LNCaP clone FGC (cell line): ENCODE data around the gene EVPLL.
"Not testable (repeated sequence)": the region's sequence is repeated elsewhere in the genome, so short reads cannot be mapped to it uniquely, and the experiment has no call there.

Source experiments
- DNase-seq: peaks from one replicate; pipeline ENCODE4 v3.0.0-alpha.2; 2011; ENCODE audit warnings: low read depth
- H3K4me3 ChIP-seq: 2 replicates; pipeline ENCODE4 v1.5.1; 2011; ENCODE audit warnings: mild to moderate bottlenecking, low read depth, low read length, control low read depth

EVPLL gene

GRCh38 chr17:18403604-18404003, 26.0 kb downstream of the EVPLL start:
- not testable (repeated sequence) for DNase-seq, H3K4me3 ChIP-seq

- not testable (repeated sequence) for DNase-seq, H3K4me3 ChIP-seq
These were observed 31.3 kb downstream of the EVPLL start for GRCh38 chr17:18408906-18409305.

DNA sequence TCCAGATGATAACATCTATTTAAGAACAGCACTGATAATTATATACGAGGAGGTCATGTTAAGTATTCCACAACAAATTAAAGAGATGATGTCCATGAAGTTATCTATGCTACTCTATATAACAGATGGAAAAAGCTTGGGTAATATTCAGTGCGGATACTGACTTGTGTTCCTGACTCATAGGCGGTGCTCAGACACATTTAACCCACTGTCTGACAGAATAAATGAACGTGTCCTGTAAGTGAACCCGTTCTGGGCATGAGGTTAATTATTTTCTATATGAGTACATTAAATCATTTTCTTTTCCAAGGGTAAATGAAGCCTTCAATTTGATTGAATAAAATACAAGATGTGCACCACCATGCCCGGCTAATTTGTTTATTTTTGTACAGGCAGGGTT, 31.7 kb downstream of the EVPLL start:
- DNase-seq, H3K4me3 ChIP-seq: not testable (repeated sequence)

DNA sequence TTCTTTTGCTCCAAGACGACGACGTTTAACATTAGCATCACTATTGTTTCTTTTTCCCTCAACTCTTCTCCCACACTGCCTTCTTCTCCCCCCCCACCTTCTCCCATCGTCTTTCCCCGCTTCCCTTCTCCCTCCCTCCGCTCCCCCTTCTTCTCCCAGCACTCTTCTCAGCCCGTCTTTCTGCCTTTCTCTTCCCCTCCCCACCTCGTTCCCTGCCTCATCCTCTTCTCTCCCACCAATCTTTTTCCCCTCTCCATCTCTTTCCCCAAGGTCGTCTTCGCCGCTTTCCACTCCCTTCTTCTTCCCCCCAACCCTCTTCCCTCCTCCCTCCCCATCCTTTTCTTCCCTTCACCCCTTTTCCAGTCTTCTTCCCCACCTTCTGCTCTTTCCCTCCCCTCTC, 33.2 kb downstream of the EVPLL start:
- peak overlapping the region; percentile 54 for H3K4me3 ChIP-seq

GRCh38 chr17:18411377-18411864, 33.8 kb downstream of the EVPLL start:
- H3K4me3 ChIP-seq = peak overlapping the region; percentile 54
- not testable (repeated sequence) for DNase-seq

More for the DNA sequence above, 33.2 kb downstream of the EVPLL start:
- DNase-seq = not testable (repeated sequence)

- H3K4me3 ChIP-seq = peak overlapping the region; percentile 54
- DNase-seq = not testable (repeated sequence)
These were observed 34.5 kb downstream of the EVPLL start for GRCh38 chr17:18412001-18412538.

GRCh38 chr17:18421521-18421920, 43.9 kb downstream of the EVPLL start:
- not testable (repeated sequence) for DNase-seq, H3K4me3 ChIP-seq

- not testable (repeated sequence) for H3K4me3 ChIP-seq, DNase-seq
These were observed 44.9 kb downstream of the EVPLL start for GRCh38 chr17:18422464-18422863.

DNA sequence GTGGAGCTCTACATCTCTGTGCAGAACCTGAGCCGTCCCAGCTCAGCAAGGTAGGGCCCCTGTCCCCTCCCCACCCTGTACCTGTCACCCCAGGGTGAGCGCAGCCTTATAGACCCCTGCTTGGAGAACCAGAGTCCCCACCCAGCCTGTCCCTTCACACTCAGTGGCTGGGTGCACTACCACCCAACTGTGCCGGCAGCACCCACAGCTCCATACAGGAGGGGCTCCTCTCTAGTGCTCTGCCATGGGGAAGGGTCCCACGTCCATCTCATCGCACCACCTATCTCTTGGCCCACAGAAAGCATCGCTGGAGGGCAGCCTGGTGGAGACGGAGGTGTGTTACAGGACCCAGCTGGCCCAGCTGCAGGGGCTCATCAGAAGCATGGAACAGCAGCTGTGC, 45.4 kb downstream of the EVPLL start:
- H3K4me3 ChIP-seq, DNase-seq: not testable (repeated sequence)

DNA sequence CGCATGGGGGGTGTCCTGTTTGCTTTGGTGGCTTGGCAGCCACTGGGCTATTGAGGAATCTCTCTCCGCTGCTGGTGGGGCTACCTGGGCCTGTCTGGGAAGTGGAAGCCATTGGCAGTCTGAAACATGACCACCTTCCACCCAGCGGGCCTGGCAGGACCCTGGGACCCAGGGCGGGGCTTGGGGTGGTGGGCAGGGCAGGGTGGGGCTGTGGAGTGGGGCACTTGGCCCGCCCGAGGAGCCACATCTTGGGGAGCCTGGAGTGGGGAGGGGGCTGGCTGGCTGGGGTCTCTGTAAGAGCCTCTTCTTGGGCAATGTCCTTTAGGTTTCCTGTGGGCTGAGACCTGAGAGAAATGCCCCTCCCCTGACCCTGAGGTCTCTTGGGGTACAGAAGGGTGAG, 48.0 kb downstream of the EVPLL start:
- not testable (repeated sequence) for DNase-seq, H3K4me3 ChIP-seq

DNA sequence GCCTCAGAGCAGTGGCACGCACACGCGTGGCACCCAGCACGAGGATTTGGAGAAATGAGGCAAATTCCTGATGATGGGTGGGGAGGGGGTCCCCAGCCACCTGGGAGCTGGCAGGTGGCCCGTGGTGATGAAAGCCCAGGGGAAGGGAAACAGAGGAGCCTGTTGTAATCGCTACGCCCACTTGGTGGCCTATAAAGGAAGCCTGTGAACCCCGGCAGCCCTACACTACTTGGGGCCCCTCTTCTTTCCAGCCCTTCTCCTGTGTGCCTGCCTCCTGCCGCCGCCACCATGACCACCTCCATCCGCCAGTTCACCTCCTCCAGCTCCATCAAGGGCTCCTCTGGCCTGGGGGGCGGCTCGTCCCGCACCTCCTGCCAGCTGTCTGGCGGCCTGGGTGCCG, 49.1 kb downstream of the EVPLL start:
- not testable (repeated sequence) for H3K4me3 ChIP-seq, DNase-seq

DNA sequence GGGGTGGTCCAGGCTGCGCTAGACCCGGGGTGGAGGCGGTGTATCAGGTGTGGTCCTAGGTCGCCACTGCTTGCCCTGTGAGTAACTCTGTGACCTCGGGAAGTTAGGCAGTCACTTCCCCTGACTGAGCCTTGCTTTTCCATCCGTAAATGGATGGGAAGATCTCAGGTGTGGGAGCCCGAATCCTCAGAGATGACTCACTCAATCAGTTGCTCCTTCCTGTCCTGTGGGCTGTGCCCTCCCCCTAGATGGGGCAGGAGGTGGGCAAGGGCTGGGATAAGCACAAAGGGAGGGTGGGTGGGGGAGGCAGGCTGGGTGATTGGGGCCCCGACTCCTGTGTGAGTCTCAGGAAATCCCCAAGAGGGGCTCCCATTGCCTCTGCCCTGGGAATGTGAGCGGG, 54.6 kb downstream of the EVPLL start:
- not testable (repeated sequence) for DNase-seq, H3K4me3 ChIP-seq
